GM19328 (cell line): ENCODE data around the gene NGLY1.

Source experiments
- ATAC-seq: cut with Tn5 transposase; IDR thresholded peaks from one replicate; pipeline ENCODE4 v1.9.1; 2021; ENCODE audit warnings: mild to moderate bottlenecking, moderate library complexity; ENCODE audit not compliant: unreplicated experiment

The NGLY1 gene

DNA sequence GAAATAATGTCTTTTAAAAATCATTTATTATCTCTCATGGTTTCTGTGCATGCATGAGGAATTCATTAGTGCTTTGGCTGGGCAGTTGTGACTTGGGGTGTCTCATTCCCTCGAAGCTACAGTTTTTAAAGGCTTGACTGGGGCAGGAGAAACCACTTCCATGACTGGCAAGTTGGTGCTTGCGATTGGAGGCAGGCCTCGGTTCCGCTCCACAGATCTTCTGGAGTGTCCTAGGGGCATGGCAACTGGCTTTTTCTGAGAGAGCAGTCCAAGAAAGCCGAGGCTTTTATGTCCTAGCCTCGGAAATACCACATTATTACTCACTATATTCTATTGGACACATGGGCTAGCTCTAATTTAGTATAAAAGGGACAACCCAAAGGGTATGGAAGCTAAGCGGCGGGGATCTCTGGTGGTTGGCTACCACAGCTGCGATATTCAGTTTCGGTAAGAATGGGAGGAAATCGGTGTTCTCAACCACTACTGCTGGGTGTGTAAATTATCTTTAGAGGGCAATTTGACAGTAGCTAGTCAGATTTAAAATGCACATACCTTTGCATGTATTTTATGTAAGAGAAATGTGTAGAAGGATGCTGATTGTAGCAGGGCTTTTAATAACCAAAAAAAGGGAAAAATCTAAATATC is 69.8 kb downstream of the NGLY1 start:
- no peak for ATAC-seq

DNA sequence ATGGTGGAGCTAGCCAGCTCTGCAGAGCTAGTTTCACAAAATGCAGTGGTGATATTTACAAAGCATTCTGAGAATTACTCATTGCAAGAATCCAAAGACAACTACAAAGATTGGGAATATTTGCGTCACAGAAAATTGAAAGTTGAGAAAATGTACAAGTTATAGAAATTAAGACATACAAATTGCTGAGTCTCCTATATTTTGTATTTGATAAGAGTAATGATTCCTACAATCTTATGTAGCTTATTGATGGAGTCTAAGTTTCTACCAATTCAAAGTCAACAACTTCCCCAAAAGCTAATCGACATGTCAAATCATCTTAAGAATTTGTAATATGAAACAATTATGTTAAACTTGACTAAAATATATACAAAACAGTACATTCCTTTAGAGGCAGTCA is 72.2 kb downstream of the NGLY1 start:
- no peak for ATAC-seq

- ATAC-seq = no peak
These were observed 75.2 kb downstream of the NGLY1 start for GRCh38 chr3:25708036-25708435.

GRCh38 chr3:25707268-25707926 is 75.8 kb downstream of the NGLY1 start:
- ATAC-seq = no peak

DNA sequence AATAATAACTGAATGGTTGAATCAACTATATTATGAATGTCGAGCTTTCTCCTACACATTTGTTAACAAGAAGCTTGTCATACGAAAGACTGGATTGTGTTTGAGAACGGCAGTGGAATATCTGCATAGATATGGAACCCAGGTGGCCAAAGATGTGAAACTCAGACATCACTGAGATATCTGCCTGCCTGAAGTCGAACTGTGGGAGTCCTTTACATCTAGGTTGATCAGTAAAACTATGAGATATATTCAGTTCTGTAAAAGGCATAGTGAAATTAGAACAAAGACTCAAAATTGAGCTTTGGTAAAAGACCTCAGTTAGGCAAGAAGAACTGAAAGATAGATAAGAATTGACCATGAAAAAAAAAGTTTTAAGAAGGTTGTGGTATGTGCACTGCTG is 77.0 kb downstream of the NGLY1 start:
- ATAC-seq = no peak

DNA sequence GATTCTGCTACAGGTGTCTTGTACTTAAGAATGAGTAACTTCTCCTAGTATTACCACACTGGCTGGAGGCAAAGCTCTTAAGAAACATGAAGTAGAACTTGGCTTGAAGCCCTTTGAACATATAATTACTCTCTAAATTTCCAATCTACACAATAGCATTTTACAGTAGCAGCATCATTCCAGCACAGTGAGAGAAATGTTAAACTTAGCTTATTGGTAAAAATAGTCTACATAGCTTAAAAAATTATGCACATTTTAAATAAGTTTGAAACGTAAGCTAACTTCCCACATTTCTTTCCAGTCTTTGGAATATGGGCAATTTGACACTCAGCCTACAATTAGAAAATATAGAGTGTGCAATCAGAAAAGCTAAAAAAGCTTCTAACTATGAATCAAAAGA is 85.7 kb downstream of the NGLY1 start:
- ATAC-seq = no peak

- ATAC-seq = no peak
These were observed 87.4 kb downstream of the NGLY1 start for GRCh38 chr3:25695731-25696420.

DNA sequence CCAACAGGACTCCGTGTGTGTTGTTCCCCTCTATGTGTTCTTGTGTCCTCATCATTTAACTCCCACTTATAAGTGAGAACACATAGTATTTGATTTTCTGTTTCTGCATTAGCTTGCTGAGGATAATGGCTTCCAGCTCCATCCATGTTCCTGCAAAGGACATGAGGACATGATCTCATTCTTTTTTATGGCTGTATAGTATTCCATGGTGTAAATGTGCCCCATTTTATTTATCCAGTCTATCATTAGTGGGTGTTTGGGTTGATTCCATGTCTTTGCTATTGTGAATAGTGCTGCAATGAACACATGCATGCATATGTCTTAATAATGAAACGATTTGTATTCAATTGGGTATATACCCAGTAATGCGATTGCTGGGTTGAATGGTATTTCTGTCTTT is 90.0 kb downstream of the NGLY1 start:
- ATAC-seq = no peak

GRCh38 chr3:25692341-25692740 is 90.9 kb downstream of the NGLY1 start:
- ATAC-seq = no peak

- ATAC-seq = no peak
These were observed 92.3 kb downstream of the NGLY1 start for GRCh38 chr3:25690768-25691533.

DNA sequence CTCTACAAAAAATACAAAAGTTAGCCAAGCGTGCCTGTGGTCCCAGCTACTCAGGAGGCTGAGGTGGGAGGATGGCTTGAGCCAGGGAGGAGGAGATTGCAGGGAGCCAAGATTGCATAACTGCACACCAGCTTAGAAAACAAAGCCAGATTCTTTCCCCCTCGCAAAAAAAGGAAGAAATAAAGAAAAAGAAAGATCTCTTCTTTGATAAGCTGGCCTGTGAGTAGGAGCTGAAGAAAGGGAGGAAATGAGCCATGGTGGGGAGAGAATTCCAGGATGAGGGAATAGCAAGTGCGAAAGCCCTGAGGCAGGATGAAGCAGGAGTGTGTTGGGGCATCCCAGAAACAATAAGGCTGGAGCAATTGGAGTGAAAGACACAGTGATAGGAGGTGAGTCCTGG is 94.0 kb downstream of the NGLY1 start:
- no peak for ATAC-seq

GRCh38 chr3:25687742-25688141 is 95.5 kb downstream of the NGLY1 start:
- no peak for ATAC-seq

GRCh38 chr3:25686766-25687165 is 96.5 kb downstream of the NGLY1 start:
- ATAC-seq = no peak

GRCh38 chr3:25683882-25684281 is 99.4 kb downstream of the NGLY1 start:
- no peak for ATAC-seq

DNA sequence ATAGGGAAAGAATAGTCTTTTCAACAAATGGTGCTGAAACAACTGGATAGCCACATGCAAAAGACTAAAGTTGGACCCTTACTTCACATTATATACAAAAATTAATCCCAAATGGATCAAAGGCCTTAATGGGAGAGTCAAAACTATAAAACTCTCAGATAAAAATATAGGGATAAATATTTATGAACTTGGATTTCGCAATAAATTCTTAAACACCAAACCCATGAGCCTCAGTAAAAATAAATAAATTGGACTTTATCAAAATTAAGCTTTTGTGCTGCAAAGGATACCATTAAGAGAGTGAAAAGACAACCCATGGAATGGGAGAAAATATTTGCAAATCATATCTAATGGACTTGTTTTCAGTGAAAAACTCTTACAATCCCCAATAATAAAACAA is 99.8 kb downstream of the NGLY1 start:
- no peak for ATAC-seq

DNA sequence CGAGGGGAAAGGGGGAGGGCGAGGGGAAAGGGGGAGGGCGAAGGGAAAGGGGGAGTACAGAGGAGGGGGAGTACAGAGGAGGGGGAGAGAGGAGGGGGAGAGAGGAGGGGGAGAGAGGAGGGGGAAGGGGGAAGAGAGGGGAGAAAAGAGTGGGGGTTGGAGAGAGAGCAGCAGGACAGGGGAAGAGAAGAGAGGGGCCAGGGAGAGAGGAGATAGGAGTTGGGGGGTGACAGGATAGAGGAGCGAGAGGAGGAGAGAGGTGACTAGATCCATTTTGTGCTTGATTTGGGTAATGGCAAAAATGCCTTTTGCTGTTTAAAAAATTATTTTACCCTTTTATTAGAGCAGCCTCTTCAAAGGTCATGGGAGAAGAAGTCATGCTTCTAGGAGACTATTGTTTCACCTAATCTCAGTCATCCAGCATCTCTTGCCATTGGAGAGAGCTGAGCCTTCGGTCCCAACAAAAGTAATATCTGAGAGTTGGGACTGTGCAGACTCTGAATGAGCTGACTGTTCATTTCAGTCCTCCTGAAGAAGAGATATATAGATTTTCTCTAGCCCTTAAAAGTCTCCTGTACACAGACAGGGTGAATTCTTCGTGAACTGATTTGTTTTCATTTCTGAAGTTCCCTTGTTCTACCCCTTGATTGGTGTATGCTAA is 103.5 kb downstream of the NGLY1 start:
- ATAC-seq = no peak

DNA sequence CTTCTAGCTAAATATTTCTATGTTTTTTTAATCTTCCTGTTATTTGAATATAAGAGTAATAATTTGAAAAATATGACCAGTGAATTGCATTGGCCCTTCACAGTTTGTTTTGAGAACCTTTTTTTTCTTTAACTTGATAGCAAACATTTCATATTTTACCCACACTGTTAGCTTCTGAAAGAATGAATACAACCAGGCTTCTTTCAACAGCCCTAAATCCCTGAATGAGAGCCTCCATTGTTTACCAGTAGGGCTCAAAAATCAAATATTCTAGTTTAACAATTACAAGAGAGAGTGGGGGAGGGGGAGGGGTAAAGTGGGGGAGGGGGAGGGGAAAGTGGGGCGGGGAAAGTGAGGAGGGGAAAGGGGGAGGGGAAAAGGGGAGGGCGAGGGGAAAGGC is 104.1 kb downstream of the NGLY1 start:
- no peak for ATAC-seq

DNA sequence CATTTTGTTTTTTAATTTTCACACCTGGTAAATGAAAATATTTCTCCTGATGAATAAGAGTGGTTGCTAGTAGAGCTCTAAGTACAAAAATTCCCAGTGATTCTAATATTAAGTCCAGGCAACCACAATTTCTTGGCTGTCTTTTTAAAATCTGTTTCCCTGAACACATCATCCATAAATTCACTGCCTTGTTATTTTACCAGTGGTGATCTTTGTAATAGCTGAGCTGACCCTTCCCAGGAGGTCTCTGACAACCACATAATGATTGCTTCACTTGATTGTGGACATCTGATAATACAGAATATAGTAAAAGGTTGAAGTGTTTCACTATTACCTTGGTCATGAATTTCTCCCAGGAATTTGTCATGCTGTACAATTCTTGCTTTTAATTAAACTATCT is 104.7 kb downstream of the NGLY1 start:
- no peak for ATAC-seq

DNA sequence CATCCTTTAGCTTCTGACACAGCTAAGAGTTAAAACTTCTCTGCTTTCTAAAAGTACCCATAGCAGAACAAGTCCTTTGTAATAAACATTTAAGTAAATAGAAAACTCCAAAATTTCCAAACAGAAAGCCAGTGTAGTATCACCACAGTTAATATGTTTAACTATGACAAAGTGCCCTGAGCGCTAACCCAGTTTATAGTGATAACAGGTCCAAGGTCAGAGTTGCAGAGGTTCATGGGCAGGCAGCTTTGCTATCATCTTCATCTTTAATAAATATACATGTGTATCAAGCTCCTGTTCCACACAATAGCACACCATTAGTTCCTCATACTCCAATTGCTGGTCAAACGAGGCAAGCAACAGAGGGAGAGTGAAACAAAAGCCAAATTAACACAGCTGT is 106.1 kb downstream of the NGLY1 start:
- no peak for ATAC-seq

DNA sequence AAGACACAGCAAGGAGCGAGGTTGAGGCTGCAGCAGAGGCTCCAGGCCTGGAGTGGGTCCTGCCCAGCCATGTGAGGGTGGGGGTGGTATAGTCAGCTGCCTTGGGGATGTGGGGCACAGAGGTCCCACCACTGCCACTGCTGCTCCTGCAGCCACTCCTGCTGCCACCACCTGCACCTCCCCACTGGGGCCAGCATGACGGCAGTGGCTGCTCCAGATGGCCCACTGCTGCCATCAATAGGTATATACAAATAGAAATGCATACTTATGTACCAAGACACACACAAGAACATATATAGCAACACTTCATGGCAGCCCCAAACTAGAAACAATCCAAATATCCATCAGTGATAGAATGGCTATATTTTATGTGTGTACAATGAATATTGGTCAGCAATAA is 108.6 kb downstream of the NGLY1 start:
- no peak for ATAC-seq

GRCh38 chr3:25673738-25674298 is 109.4 kb downstream of the NGLY1 start:
- ATAC-seq = no peak
